ENCODE measurements around the gene MEF2C.

DNA sequence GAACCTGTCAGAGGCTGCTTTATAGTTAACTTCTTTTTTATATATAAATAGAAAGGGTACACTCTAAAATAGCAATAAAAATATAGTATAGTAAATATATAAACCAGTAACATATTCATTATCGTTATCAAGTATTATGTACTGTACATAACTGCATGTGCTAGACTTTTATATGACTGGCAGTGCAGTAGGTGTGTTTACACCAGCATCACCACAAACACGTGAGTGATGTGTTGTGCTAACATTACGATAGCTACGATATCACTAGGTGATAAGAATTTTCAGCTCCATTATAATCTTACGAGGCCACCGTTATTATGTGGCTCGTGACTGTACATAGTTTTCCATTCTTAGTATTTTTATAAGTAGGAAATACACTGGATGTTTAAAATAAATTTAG is 43.8 kb upstream of the MEF2C start:
- TF ChIP-seq, protein P1, sequence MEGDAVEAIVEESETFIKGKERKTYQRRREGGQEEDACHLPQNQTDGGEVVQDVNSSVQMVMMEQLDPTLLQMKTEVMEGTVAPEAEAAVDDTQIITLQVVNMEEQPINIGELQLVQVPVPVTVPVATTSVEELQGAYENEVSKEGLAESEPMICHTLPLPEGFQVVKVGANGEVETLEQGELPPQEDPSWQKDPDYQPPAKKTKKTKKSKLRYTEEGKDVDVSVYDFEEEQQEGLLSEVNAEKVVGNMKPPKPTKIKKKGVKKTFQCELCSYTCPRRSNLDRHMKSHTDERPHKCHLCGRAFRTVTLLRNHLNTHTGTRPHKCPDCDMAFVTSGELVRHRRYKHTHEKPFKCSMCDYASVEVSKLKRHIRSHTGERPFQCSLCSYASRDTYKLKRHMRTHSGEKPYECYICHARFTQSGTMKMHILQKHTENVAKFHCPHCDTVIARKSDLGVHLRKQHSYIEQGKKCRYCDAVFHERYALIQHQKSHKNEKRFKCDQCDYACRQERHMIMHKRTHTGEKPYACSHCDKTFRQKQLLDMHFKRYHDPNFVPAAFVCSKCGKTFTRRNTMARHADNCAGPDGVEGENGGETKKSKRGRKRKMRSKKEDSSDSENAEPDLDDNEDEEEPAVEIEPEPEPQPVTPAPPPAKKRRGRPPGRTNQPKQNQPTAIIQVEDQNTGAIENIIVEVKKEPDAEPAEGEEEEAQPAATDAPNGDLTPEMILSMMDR (IDR thresholded peaks at IDR 0.05; ENCODE audit: low read length): no peak
- no peak for TF ChIP-seq EZH2 (IDR thresholded peaks at IDR 0.05; ENCODE audit: borderline replicate concordance, low read length)
